GM23248 (cell line): Measurements from ENCODE around the gene PPP1CC. TPM values are rescaled to one million over a fixed set of nuclear protein-coding genes. Genes with fewer than 3 reads are reported as not detected.

ENCODE experiments used
- DNase-seq: peaks from one replicate; pipeline ENCODE4 v3.0.0-alpha.2; 2015
- H2AFZ ChIP-seq: fragments of 200-600 bp; sonication (generic); 2 replicates; pipeline ENCODE4 v1.6.1; 2016; ENCODE audit warnings: antibody characterized with exemption
- H3F3A ChIP-seq: fragments of 200-600 bp; sonication (generic); 2 replicates; pipeline ENCODE4 v1.6.1; 2016; ENCODE audit warnings: mild to moderate bottlenecking, antibody characterized with exemption, mixed run types; ENCODE audit not compliant: insufficient read depth
- H3K27ac ChIP-seq: fragments of 200-600 bp; sonication (generic); 2 replicates; pipeline ENCODE4 v1.5.1; 2016; ENCODE audit warnings: mild to moderate bottlenecking
- H3K27me3 ChIP-seq: fragments of 200-600 bp; sonication (generic); replicated peaks from 2 replicates; pipeline ENCODE4 v1.6.1; 2016; ENCODE audit warnings: mild to moderate bottlenecking; ENCODE audit not compliant: insufficient read depth
- H3K36me3 ChIP-seq: fragments of 200-600 bp; sonication (generic); 2 replicates; pipeline ENCODE4 v1.6.1; 2016; ENCODE audit warnings: low read depth, mild to moderate bottlenecking
- H3K4me1 ChIP-seq: fragments of 200-600 bp; sonication (generic); 2 replicates; pipeline ENCODE4 v1.6.1; 2016; ENCODE audit warnings: mild to moderate bottlenecking; ENCODE audit not compliant: insufficient read depth
- H3K4me2 ChIP-seq: fragments of 200-600 bp; sonication (generic); one replicate; pipeline ENCODE4 v1.6.1; 2016; ENCODE audit warnings: mild to moderate bottlenecking; ENCODE audit not compliant: unreplicated experiment
- H3K4me3 ChIP-seq: fragments of 200-600 bp; sonication (generic); 2 replicates; pipeline ENCODE4 v1.5.1; 2016; ENCODE audit warnings: mild to moderate bottlenecking
- H3K79me2 ChIP-seq: fragments of 200-600 bp; sonication (generic); 2 replicates; pipeline ENCODE4 v1.6.1; 2016; ENCODE audit warnings: mild to moderate bottlenecking; ENCODE audit not compliant: insufficient read depth
- H3K9ac ChIP-seq: fragments of 200-600 bp; sonication (generic); 2 replicates; pipeline ENCODE4 v1.6.1; 2016; ENCODE audit warnings: mild to moderate bottlenecking
- H3K9me2 ChIP-seq: fragments of 200-600 bp; sonication (generic); 2 replicates; pipeline ENCODE4 v1.6.1; 2016; ENCODE audit warnings: mixed run types, mild to moderate bottlenecking, moderate library complexity; ENCODE audit not compliant: insufficient read depth
- H3K9me3 ChIP-seq: fragments of 200-600 bp; sonication (generic); one replicate; pipeline ENCODE4 v1.6.1; 2017; ENCODE audit warnings: low read depth
- H4K20me1 ChIP-seq: fragments of 200-600 bp; sonication (generic); 2 replicates; pipeline ENCODE4 v1.6.0; 2016; ENCODE audit not compliant: insufficient read depth
- EZH2 ChIP-seq: fragments of 200-600 bp; sonication (generic); IDR thresholded peaks from 2 replicates; pipeline ENCODE4 v1.6.1; 2018; ENCODE audit warnings: antibody characterized with exemption, mild to moderate bottlenecking; ENCODE audit not compliant: insufficient read depth, poor library complexity, severe bottlenecking
- EZH2phosphoT487 ChIP-seq: fragments of 200-600 bp; sonication (generic); IDR thresholded peaks from 2 replicates; pipeline ENCODE4 v1.6.1; 2018; ENCODE audit warnings: antibody characterized with exemption, moderate library complexity, mild to moderate bottlenecking, low read depth; ENCODE audit not compliant: insufficient read depth
- WGBS, 2 experiments: methylation state at CpG; one replicate each; pipeline ENCODE4 v1.1.6; 2015 to 2017; ENCODE audit warnings: low lambda C conversion rate in 2 of 2, low coverage in 1 of 2; ENCODE audit errors: missing lambda C conversion rate in 2 of 2; 5-methylcytosine and 5-hydroxymethylcytosine counted together
- in situ Hi-C: fragments of 300-500 bp; cut with MboI; formaldehyde crosslinking; loops from 2 replicates; pipeline ENCODE4 v1.15.0; 2020
- polyA plus RNA-seq: library from polyadenylated mRNA; unstranded; fragments of >200 nt; fragmentation: Nextera tagmentation; extraction: Ambion mirVana; gene quantifications from 2 replicates; pipeline ENCODE4 v1.2.1, GENCODE V29; 2016
- total RNA-seq: library from RNA; depleted of rRNA; stranded (reverse); fragments of >200 nt; shearing (Covaris generic); gene quantifications from 2 replicates; pipeline ENCODE4 v1.2.3, GENCODE V29; 2014; rRNA removed

PPP1CC gene
- total and polyA plus RNA-seq, 2 experiments from 2014 or later, result 37.4 to 110 TPM

- Histone ChIP-seq H3K36me3 (no peaks in the 10 kb centered on the region), H3K27ac (no peak overlapping the region), H3K4me2 (no peak overlapping the region), H2AFZ (no peak overlapping the region), H3F3A (no peaks in the 10 kb centered on the region), H3K4me3 (no peak overlapping the region), H3K9ac (no peak overlapping the region), H3K4me1 (no peaks in the 10 kb centered on the region), H3K9me2 (no peaks in the 10 kb centered on the region), H3K79me2 (no peaks in the 10 kb centered on the region), H3K9me3 (no peaks in the 10 kb centered on the region), H4K20me1 (no peaks in the 10 kb centered on the region), H3K27me3 (no peaks in the 10 kb centered on the region)
- in situ Hi-C loops, result no loop called here
- DNase-seq, result no peak
- TF ChIP-seq EZH2phosphoT487, result no peak
- no peak for TF ChIP-seq EZH2
- WGBS, 2 experiments, result 95 to 98% methylated on average over 4 of the region's 4 CpGs
Measured at GRCh38 chr12:110676171-110676570, 66.5 kb downstream of the PPP1CC start.

GRCh38 chr12:110670161-110670701 is 72.5 kb downstream of the PPP1CC start:
- Histone ChIP-seq H3K79me2 (no peaks in the 10 kb centered on the region), H3K9me3 (peaks cover under 1% of the 10 kb centered on the region), H3K4me2 (no peak overlapping the region), H3K4me3 (no peak overlapping the region), H3K27me3 (no peaks in the 10 kb centered on the region), H3K9ac (no peak overlapping the region), H2AFZ (no peak overlapping the region), H3K9me2 (no peaks in the 10 kb centered on the region), H3F3A (no peaks in the 10 kb centered on the region), H3K27ac (no peak overlapping the region), H3K4me1 (no peaks in the 10 kb centered on the region), H4K20me1 (no peaks in the 10 kb centered on the region), H3K36me3 (no peaks in the 10 kb centered on the region)
- in situ Hi-C loops, result no loop called here
- DNase-seq, result no peak
- TF ChIP-seq EZH2phosphoT487, result no peak
- TF ChIP-seq EZH2, result no peak
- WGBS, 2 experiments, result 59 to 68% methylated on average over 4 of the region's 4 CpGs

Other genes starting within 250 kb of the PPP1CC start
- gene VPS29, start 240.8 kb downstream of the PPP1CC start, total RNA-seq, result 61.2 and 72.3 TPM in 2 replicates
- 202 and 206 TPM in 2 replicates for gene VPS29, start 240.8 kb downstream of the PPP1CC start, polyA plus RNA-seq
- 0.13 and 0.97 TPM in 2 replicates for gene RAD9B, start 240.6 kb downstream of the PPP1CC start, total RNA-seq
- gene RAD9B, start 240.6 kb downstream of the PPP1CC start, polyA plus RNA-seq, result 0.19 and 0.22 TPM in 2 replicates
- gene PPTC7, start 159.6 kb downstream of the PPP1CC start, total RNA-seq, result 3.2 and 3.4 TPM in 2 replicates
- gene PPTC7, start 159.6 kb downstream of the PPP1CC start, polyA plus RNA-seq, result 2.2 and 2.4 TPM in 2 replicates
- gene TCTN1, start 128.8 kb downstream of the PPP1CC start, total RNA-seq, result 34.4 and 44.3 TPM in 2 replicates
- 58.1 and 65.2 TPM in 2 replicates for gene TCTN1, start 128.8 kb downstream of the PPP1CC start, polyA plus RNA-seq
- gene HVCN1, start 53.8 kb downstream of the PPP1CC start, total RNA-seq, result 4.1 and 7.6 TPM in 2 replicates
- 3.0 and 3.1 TPM in 2 replicates for gene HVCN1, start 53.8 kb downstream of the PPP1CC start, polyA plus RNA-seq
- gene CCDC63, start 104.1 kb upstream of the PPP1CC start, total RNA-seq, result not detected in 2 replicates
- gene CCDC63, start 104.1 kb upstream of the PPP1CC start, polyA plus RNA-seq, result not detected in 2 replicates
- not detected in 2 replicates for gene MYL2, start 177.7 kb upstream of the PPP1CC start, total RNA-seq
- gene MYL2, start 177.7 kb upstream of the PPP1CC start, polyA plus RNA-seq, result not detected in 2 replicates